Caco-2 (cell line): ENCODE data around the gene OPA1. TPM values are rescaled to one million over a fixed set of nuclear protein-coding genes. Genes with fewer than 3 reads are reported as not detected.

ENCODE experiments used
- Bru-seq: library from RNA; stranded (reverse); fragments of 400-500 nt; gene quantifications from one replicate; lab custom pipeline; 2021; lab: Mats Ljungman, UMichigan
- BruChase-seq, 2 experiments: library from RNA; stranded (reverse); fragments of 400-500 nt; gene quantifications; one replicate each; lab custom pipeline; 2021; lab: Mats Ljungman, UMichigan
- BruUV-seq: library from RNA; stranded (reverse); fragments of 400-500 nt; replicated peaks from 2 replicates; lab custom pipeline; 2021; lab: Mats Ljungman, UMichigan
- CTCF ChIA-PET: fragments of 300-600 bp; sonication (Branson Sonifier 250); formaldehyde crosslinking; loops from one replicate; lab custom pipeline; 2022; ENCODE audit warnings: antibody characterized with exemption; lab: Charles Lee
- POLR2A ChIA-PET: fragments of 300-600 bp; sonication (Branson Sonifier 250); formaldehyde crosslinking; loops from one replicate; lab custom pipeline; 2022; ENCODE audit warnings: antibody characterized with exemption; lab: Charles Lee
- DNase-seq, 2 experiments: peaks; one replicate each; pipeline versions ENCODE4 v3.0.0 to v3.0.0-alpha.2; 2020 to 2022
- H3K27me3 ChIP-seq: replicated peaks from 2 replicates; pipeline ENCODE4 v1.6.0; 2011; ENCODE audit warnings: low read length; ENCODE audit not compliant: control insufficient read depth, insufficient read depth
- H3K36me3 ChIP-seq: 2 replicates; pipeline ENCODE4 v1.5.1; 2011; ENCODE audit warnings: low read length; ENCODE audit not compliant: control insufficient read depth, insufficient read depth
- H3K4me1 ChIP-seq: fragments of 250-450 bp; sonication (Bioruptor Pico); 2 replicates; pipeline ENCODE4 v1.5.1; 2020; ENCODE audit warnings: mild to moderate bottlenecking
- H3K4me3 ChIP-seq: 2 replicates; pipeline ENCODE4 v1.5.1; 2011; ENCODE audit warnings: low read depth, mild to moderate bottlenecking, control low read depth, low read length
- H3K9me3 ChIP-seq: fragments of 250-450 bp; sonication (Bioruptor Pico); 2 replicates; pipeline ENCODE4 v1.5.1; 2020; ENCODE audit warnings: mild to moderate bottlenecking, moderate library complexity
- H3K27ac Mint-ChIP-seq: one replicate; pipeline ENCODE4 v1.8.0; 2022; ENCODE audit warnings: mixed read lengths; ENCODE audit not compliant: unreplicated experiment
- H3K27me3 Mint-ChIP-seq: one replicate; pipeline ENCODE4 v1.8.0; 2022; ENCODE audit warnings: mixed read lengths; ENCODE audit not compliant: insufficient read depth, unreplicated experiment
- H3K36me3 Mint-ChIP-seq: one replicate; pipeline ENCODE4 v1.8.0; 2022; ENCODE audit warnings: mild to moderate bottlenecking, mixed read lengths; ENCODE audit not compliant: insufficient read depth, unreplicated experiment
- H3K4me1 Mint-ChIP-seq: one replicate; pipeline ENCODE4 v1.8.0; 2022; ENCODE audit warnings: low read depth, mixed read lengths; ENCODE audit not compliant: unreplicated experiment
- H3K4me3 Mint-ChIP-seq: one replicate; pipeline ENCODE4 v1.8.0; 2022; ENCODE audit warnings: mild to moderate bottlenecking, moderate library complexity, mixed read lengths; ENCODE audit not compliant: unreplicated experiment
- H3K9me3 Mint-ChIP-seq: one replicate; pipeline ENCODE4 v1.8.0; 2022; ENCODE audit warnings: mixed read lengths; ENCODE audit not compliant: unreplicated experiment
- CTCF ChIP-seq, 2 experiments: fragments of 200-600 bp in 1 of 2; IDR thresholded peaks; 1 replicate in 1 of 2; 2 replicates in 1 of 2; pipeline versions ENCODE4 v1.5.1 to v1.8.0; 2011 to 2022; ENCODE audit warnings: antibody characterized with exemption in 1 of 2, control low read depth in 1 of 2, inconsistent platforms in 1 of 2, low read depth in 1 of 2, low read length in 1 of 2, mild to moderate bottlenecking in 1 of 2, moderate library complexity in 1 of 2; ENCODE audit not compliant: insufficient read depth in 1 of 2, severe bottlenecking in 1 of 2, unreplicated experiment in 1 of 2
- intact Hi-C: fragments of 100-400 bp; cut with micrococcal nuclease; formaldehyde crosslinking; loops from one replicate; pipeline ENCODE4 v1.10.0; 2022; ENCODE audit not compliant: unreplicated experiment
- long read RNA-seq: library from polyadenylated mRNA; stranded (forward); transcript quantifications from one replicate; pipeline ENCODE4 v2.0.0, GENCODE V29; 2022
- total RNA-seq: library from RNA; stranded (reverse); gene quantifications from 2 replicates; pipeline ENCODE4 v1.2.3, GENCODE V29; 2022

The OPA1 gene
- total RNA-seq = 61.4 and 74.6 TPM in 2 replicates
- Bru-seq, nascent RNA = percentile 88 among the genes with signal in this experiment
- percentile 83 among the genes with signal in this experiment for BruChase-seq, experiment 1, labeled RNA remaining after a 2-hour chase
- BruChase-seq, experiment 2, labeled RNA remaining after a 6-hour chase = percentile 87 among the genes with signal in this experiment
- long read RNA-seq, full-length matches to known transcripts = 52 of 83 reads
- long read RNA-seq, partial matches to known transcripts = 12 of 83 reads
- long read RNA-seq, other reads (novel, unspliced or antisense) = 19 of 83 reads

GRCh38 chr3:193592841-193593667, at the start of gene OPA1:
OPA1 (plus strand) TSS chr3:193593208; CDS start chr3:193593378, 170 bp downstream.
- TF ChIP-seq CTCF (IDR thresholded peaks at IDR 0.05; ENCODE audit: insufficient read depth in 1 of 2, low read depth in 1 of 2, low read length in 1 of 2, severe bottlenecking in 1 of 2, unreplicated experiment in 1 of 2) = peak in 1 of 2 experiments; percentile 10
- Mint-ChIP-seq H3K27me3 (no peaks in the 10 kb centered on the region), H3K27ac (peak within 1 kb of the TSS; percentile 88), H3K9me3 (no peaks in the 10 kb centered on the region), H3K4me1 (peaks cover 7% of the 10 kb centered on the region), H3K36me3 (peaks cover 33% of the 10 kb centered on the region), H3K4me3 (peak within 1 kb of the TSS; percentile 91)
- DNase-seq = peak; percentile 98 to 99
- no peaks in the 10 kb centered on the region for H3K27me3 ChIP-seq
- peak within 1 kb of the TSS; percentile 70 for H3K4me3 ChIP-seq
- CTCF ChIA-PET = no interaction called here
- peaks cover 5% of the 10 kb centered on the region; the same call in 1 of the 2 replicates for H3K4me1 ChIP-seq
- intact Hi-C loops = no loop called here
- H3K36me3 ChIP-seq = peaks cover 2% of the 10 kb centered on the region; the same call in 1 of the 2 replicates
- BruUV-seq = no TSS peak
- POLR2A ChIA-PET = no interaction called here
- H3K9me3 ChIP-seq = no peaks in the 10 kb centered on the region

- no peaks in the 10 kb centered on the region for H3K4me1 Mint-ChIP-seq
- POLR2A ChIA-PET = no interaction called here
- H3K27ac Mint-ChIP-seq = no peak overlapping the region
Observed at GRCh38 chr3:193544289-193544688, 48.7 kb upstream of the OPA1 start.

More at GRCh38 chr3:193544289-193544688, 48.7 kb upstream of the OPA1 start:
- Histone ChIP-seq H3K4me1 (no peaks in the 10 kb centered on the region), H3K9me3 (peaks cover 3% of the 10 kb centered on the region; the same call in 1 of the 2 replicates), H3K36me3 (no peaks in the 10 kb centered on the region), H3K27me3 (no peaks in the 10 kb centered on the region), H3K4me3 (no peak overlapping the region)
- CTCF ChIA-PET = no interaction called here
- no peaks in the 10 kb centered on the region for H3K36me3 Mint-ChIP-seq
- no TSS peak for BruUV-seq
- H3K27me3 Mint-ChIP-seq = no peaks in the 10 kb centered on the region
- peaks cover 19% of the 10 kb centered on the region for H3K9me3 Mint-ChIP-seq
- no peak for TF ChIP-seq CTCF (IDR thresholded peaks at IDR 0.05; ENCODE audit: insufficient read depth in 1 of 2, low read depth in 1 of 2, low read length in 1 of 2, severe bottlenecking in 1 of 2, unreplicated experiment in 1 of 2)
- intact Hi-C loops = no loop called here
- DNase-seq = no peak
- no peak overlapping the region for H3K4me3 Mint-ChIP-seq
